ENCODE results near the gene MSH3. TPM values are rescaled to one million over a fixed set of nuclear protein-coding genes. Genes with fewer than 3 reads are reported as not detected.

Gene MSH3
- total RNA-seq, 2 experiments from 2014 or later: 23.2 to 23.6 TPM

DNA sequence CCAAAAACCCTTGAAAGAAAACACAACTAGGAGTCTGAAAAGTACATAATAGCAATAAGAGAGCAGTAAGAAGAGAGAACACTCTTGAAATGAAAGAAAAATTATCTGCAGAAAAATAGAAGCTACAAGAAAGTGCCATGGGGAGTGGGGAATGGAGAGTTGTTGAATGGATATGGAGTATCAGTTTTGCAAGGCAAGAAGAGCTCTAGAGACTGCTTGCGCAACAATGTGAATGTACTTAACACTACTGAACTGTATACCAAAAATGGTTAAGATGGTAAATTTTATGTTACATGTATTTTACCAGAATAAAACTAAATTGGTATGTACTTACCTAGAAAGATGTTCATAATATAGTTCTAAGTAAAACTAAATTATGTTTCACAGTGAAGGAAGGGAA, 251.0 kb downstream of the MSH3 start:
- CTCF ChIA-PET: no interaction called here
- intact Hi-C loops (cut with micrococcal nuclease): no loop called here
- H3K27ac Mint-ChIP-seq: no peak overlapping the region

DNA sequence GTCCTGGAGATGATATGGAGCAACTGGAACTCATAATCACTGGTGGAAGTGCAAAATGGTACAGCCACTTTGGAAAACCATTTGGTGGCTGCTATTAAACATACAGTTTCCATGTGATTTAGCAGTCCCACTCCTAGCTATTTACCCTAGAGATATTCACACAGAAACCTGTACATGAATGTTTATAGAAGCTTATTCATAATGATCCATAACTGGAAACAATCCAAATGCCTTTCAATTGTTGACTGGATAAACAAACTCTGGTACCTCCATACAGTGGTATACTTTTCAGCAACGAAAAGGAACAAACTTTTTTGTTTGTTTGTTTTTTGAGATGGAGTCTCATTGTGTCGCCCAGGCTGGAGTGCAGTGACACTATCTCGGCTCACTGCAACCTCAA, 258.0 kb downstream of the MSH3 start:
- Mint-ChIP-seq H3K9me3 (no peaks in the 10 kb centered on the region), H3K4me3 (no peak overlapping the region), H3K27ac (no peak overlapping the region), H3K4me1 (ENCODE audit: low read depth) (no peaks in the 10 kb centered on the region), H3K36me3 (peaks cover 2% of the 10 kb centered on the region), H3K27me3 (no peaks in the 10 kb centered on the region)
- ChIA-PET POLR2A (no interaction called here), CTCF (no interaction called here)
- no peak for DNase-seq
- intact Hi-C loops (cut with micrococcal nuclease): no loop called here

More for the DNA sequence above, 251.0 kb downstream of the MSH3 start:
- Mint-ChIP-seq H3K4me3 (no peak overlapping the region), H3K4me1 (ENCODE audit: low read depth) (no peaks in the 10 kb centered on the region), H3K36me3 (peaks cover 20% of the 10 kb centered on the region), H3K9me3 (peaks cover 12% of the 10 kb centered on the region), H3K27me3 (no peaks in the 10 kb centered on the region)
- DNase-seq: no peak
- POLR2A ChIA-PET: no interaction called here

DNA sequence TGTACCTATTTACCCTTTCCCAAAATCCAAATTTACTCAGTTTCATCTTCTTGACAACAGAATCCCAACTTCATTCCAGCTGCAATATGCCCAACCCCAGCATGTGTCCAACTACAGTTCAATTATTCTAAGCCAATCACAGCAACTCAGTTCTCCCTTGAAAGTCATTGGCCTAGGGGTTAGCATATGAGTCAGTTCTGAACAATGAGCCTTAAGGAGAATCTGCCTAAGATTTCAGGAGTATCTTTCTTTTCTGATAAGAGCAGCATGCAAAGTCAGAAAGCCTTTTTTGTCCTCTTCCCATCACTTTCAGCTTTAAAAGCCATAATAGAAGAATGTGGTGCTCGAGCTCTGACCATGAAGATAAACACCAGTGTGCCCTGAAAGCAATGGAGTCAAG, 261.3 kb downstream of the MSH3 start:
- CTCF ChIA-PET: interaction anchor here (0.6 kb wide), 1 partner anchor 174 kb away, joined by 3 read pairs; no protein-coding TSS in a partner anchor
- POLR2A ChIA-PET: no interaction called here
- Mint-ChIP-seq H3K4me3 (no peak overlapping the region), H3K9me3 (no peaks in the 10 kb centered on the region), H3K4me1 (ENCODE audit: low read depth) (no peaks in the 10 kb centered on the region), H3K27me3 (no peaks in the 10 kb centered on the region), H3K36me3 (peaks cover 2% of the 10 kb centered on the region), H3K27ac (no peak overlapping the region)
- intact Hi-C loops (cut with micrococcal nuclease): no loop called here
- DNase-seq: no peak

DNA sequence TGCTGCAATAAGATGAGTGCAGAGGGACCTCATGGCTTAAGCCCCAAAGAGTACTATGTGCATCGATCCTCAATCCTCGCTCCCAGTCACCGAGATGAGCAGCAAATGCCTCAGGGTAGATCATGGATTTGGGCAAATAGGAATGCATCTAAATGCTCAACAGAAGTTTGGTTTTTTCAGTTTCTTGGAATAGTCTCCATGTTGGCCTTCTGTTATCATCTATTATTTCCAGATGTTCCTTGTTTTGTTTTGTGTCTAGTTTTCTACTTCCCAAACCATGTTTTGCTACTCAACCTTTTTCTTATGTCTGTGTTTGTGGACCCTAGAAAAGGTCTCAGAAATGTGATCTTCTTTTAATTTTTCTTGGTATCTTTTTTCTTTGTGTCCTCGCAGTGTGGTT, 262.2 kb downstream of the MSH3 start:
- no peaks in the 10 kb centered on the region for H3K27me3 Mint-ChIP-seq
- no peaks in the 10 kb centered on the region for H3K36me3 Mint-ChIP-seq
- ChIA-PET CTCF (no interaction called here), POLR2A (no interaction called here)
- intact Hi-C loops (cut with micrococcal nuclease): no loop called here
- H3K9me3 Mint-ChIP-seq: no peaks in the 10 kb centered on the region
- no peak overlapping the region for H3K27ac Mint-ChIP-seq
- H3K4me1 Mint-ChIP-seq (ENCODE audit: low read depth): no peaks in the 10 kb centered on the region
- no peak overlapping the region for H3K4me3 Mint-ChIP-seq
- DNase-seq: no peak

GRCh38 chr5:80917631-80918030, 263.2 kb downstream of the MSH3 start:
- Mint-ChIP-seq H3K36me3 (no peaks in the 10 kb centered on the region), H3K4me1 (ENCODE audit: low read depth) (no peaks in the 10 kb centered on the region), H3K4me3 (no peak overlapping the region), H3K27ac (no peak overlapping the region), H3K9me3 (no peaks in the 10 kb centered on the region), H3K27me3 (no peaks in the 10 kb centered on the region)
- no peak for DNase-seq
- ChIA-PET POLR2A (no interaction called here), CTCF (interaction anchor here (1.2 kb wide), 1 partner anchor 190 kb away, joined by 4 read pairs; no protein-coding TSS in a partner anchor)
- intact Hi-C loops (cut with micrococcal nuclease): no loop called here

DNA sequence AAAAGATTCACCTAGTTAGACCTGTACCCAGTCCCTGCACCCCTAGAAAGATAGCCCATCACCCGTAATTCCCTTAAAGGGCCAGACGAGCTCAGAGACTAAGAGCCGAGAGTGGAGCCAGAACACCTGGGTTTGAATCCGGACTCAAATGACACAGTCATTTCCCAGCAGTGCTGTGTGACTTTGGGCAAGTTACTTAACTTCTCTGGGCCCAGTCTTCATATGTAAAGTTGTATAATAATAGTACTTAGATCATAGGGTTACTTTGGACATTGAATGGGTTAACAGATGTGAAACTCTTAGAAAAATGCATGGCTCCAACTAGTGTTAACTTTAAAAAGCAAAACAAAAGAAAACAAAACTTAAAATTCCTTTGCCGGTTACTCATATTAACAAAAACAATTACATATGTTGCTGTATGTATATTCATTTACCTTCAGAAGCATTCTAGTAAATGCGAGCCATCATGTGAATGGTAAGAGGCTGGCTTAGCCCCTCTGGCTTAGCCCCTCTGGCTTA, 265.3 kb downstream of the MSH3 start:
- Mint-ChIP-seq H3K4me3 (no peak overlapping the region), H3K27ac (no peak overlapping the region), H3K4me1 (ENCODE audit: low read depth) (no peaks in the 10 kb centered on the region), H3K36me3 (no peaks in the 10 kb centered on the region), H3K9me3 (no peaks in the 10 kb centered on the region), H3K27me3 (no peaks in the 10 kb centered on the region)
- no peak for DNase-seq
- intact Hi-C loops (cut with micrococcal nuclease): no loop called here
- ChIA-PET POLR2A (no interaction called here), CTCF (no interaction called here)

DNA sequence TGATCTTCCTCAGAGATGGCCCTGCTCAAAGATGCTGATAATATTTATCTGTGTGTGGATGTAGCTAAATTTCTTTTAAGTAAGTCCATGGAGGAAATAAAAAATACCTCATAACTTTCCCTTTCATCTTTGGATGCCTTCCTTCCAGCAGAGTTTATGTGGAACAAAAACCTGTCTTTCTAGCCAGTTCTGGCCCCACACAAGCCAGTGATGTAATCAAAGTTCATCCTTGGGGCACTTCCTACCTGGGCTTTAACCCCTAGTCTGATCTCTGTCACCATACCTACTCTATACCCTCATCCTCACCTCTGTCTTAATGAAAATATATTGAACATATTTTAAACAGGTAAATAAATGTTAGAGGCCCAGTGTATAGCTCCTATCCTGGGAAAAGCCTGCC, 265.9 kb downstream of the MSH3 start:
- H3K36me3 Mint-ChIP-seq: no peaks in the 10 kb centered on the region
- no peak for DNase-seq
- intact Hi-C loops (cut with micrococcal nuclease): no loop called here

GRCh38 chr5:80921026-80921425, 266.6 kb downstream of the MSH3 start:
- Mint-ChIP-seq H3K4me3 (no peak overlapping the region), H3K36me3 (no peaks in the 10 kb centered on the region), H3K27me3 (no peaks in the 10 kb centered on the region), H3K27ac (no peak overlapping the region), H3K9me3 (no peaks in the 10 kb centered on the region), H3K4me1 (ENCODE audit: low read depth) (peaks cover 3% of the 10 kb centered on the region)
- DNase-seq: no peak
- CTCF ChIA-PET: no interaction called here
- POLR2A ChIA-PET: no interaction called here
- intact Hi-C loops (cut with micrococcal nuclease): no loop called here

More for the DNA sequence above, 265.9 kb downstream of the MSH3 start:
- POLR2A ChIA-PET: no interaction called here
- Mint-ChIP-seq H3K27ac (no peak overlapping the region), H3K4me3 (no peak overlapping the region), H3K27me3 (no peaks in the 10 kb centered on the region), H3K9me3 (no peaks in the 10 kb centered on the region), H3K4me1 (ENCODE audit: low read depth) (peaks cover 2% of the 10 kb centered on the region)
- CTCF ChIA-PET: no interaction called here

DNA sequence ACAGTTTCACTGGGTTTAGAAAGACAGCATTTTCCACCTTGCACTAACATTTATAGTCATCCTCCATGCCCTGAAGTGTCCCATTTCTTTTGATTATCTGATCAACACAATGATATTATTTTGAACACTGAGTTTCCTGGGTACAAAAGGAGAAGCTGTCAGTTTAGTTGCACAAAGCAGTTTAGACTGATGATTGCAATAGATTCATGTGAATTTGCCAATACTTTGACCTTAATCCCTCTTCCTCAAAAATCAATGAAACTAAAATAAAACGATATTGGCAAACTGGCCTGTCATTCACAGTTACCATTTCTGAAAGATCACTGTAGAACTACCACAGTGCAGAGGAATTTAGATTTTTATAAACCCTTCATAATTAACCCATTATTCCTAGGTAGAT, 271.5 kb downstream of the MSH3 start:
- CTCF ChIA-PET: no interaction called here
- no peak overlapping the region for H3K27ac Mint-ChIP-seq
- H3K9me3 Mint-ChIP-seq: no peaks in the 10 kb centered on the region
- H3K4me1 Mint-ChIP-seq (ENCODE audit: low read depth): peaks cover 3% of the 10 kb centered on the region
- intact Hi-C loops (cut with micrococcal nuclease): no loop called here
- H3K27me3 Mint-ChIP-seq: no peaks in the 10 kb centered on the region
- POLR2A ChIA-PET: interaction anchor here (0.6 kb wide), 1 partner anchor 35 kb away, joined by 5 read pairs; no protein-coding TSS in a partner anchor
- H3K36me3 Mint-ChIP-seq: no peaks in the 10 kb centered on the region
- DNase-seq: no peak
- H3K4me3 Mint-ChIP-seq: no peak overlapping the region

Other genes with a start within 250 kb of the MSH3 start
- 10 to 100 TPM; 12.1 to 15.7 TPM for gene ZFYVE16, start 246.6 kb upstream of the MSH3 start, total RNA-seq
- gene FAM151B, start 166.6 kb upstream of the MSH3 start, total RNA-seq: under 1 TPM; 0.24 to 0.27 TPM
- not detected for gene ANKRD34B, start 84.4 kb upstream of the MSH3 start, total RNA-seq
- 100 to 1,000 TPM; 108 to 110 TPM for gene DHFR, start 331 bp downstream of the MSH3 start, total RNA-seq